Measurements from ENCODE around the gene VAMP2. TPM values are rescaled to one million over a fixed set of nuclear protein-coding genes. Genes with fewer than 3 reads are reported as not detected.

Gene VAMP2
- total and polyA plus RNA-seq, 9 of the 15 experiments (the other 6 are each of a cell fraction or from before 2014, with no cell fraction given), result 2.3 to 31.8 (median 6.0) TPM

GRCh38 chr17:8209907-8210760, 47.4 kb upstream of the VAMP2 start, which contains the start of gene AURKB (continued):
- no peak for TF ChIP-seq CTCFL (IDR thresholded peaks at IDR 0.05; ENCODE audit: borderline replicate concordance, insufficient read depth, low read depth, low read length, poor library complexity, severe bottlenecking)
- TF ChIP-seq ZNF134 (CRISPR knock-in tag; conservative IDR thresholded peaks at IDR 0.05), result no peak
- TF ChIP-seq NR1H2 (CRISPR knock-in tag; IDR thresholded peaks at IDR 0.05), result no peak
- TF ChIP-seq ZNF347 (CRISPR knock-in tag; IDR thresholded peaks at IDR 0.05; ENCODE audit: low read depth), result no peak
- no peak for TF ChIP-seq CHD4 (IDR thresholded peaks at IDR 0.05; ENCODE audit: insufficient read depth, insufficient replicate concordance, low read depth, low read length, poor library complexity, severe bottlenecking)
- TF ChIP-seq ESRRA (IDR thresholded peaks at IDR 0.05; ENCODE audit: borderline replicate concordance, low read depth), result no peak
- no peak for TF ChIP-seq ZNF212 (CRISPR knock-in tag; IDR thresholded peaks at IDR 0.05)
- TF ChIP-seq ELF1 (tag; IDR thresholded peaks at IDR 0.05), result no peak
- peak; percentile 69 for TF ChIP-seq RBM25 (IDR thresholded peaks at IDR 0.05; ENCODE audit: low read depth, low read length, severe bottlenecking)
- no peak for TF ChIP-seq ADNP (tag; IDR thresholded peaks at IDR 0.05)
- TF ChIP-seq NRF1 (conservative IDR thresholded peaks at IDR 0.05 in 1 of 2, IDR thresholded peaks at IDR 0.05 in 1 of 2), result peak; percentile 29 to 49; a peak in 1 of 4 replicates
- no peak for TF ChIP-seq E2F8 (IDR thresholded peaks at IDR 0.05; ENCODE audit: low read depth, partially characterized antibody)
- no peak for TF ChIP-seq HMG20B (CRISPR knock-in tag; IDR thresholded peaks at IDR 0.05)
- TF ChIP-seq ARHGAP35 (IDR thresholded peaks at IDR 0.05; ENCODE audit: partially characterized antibody), result no peak
- TF ChIP-seq CSDE1 (IDR thresholded peaks at IDR 0.05), result no peak
